Nephron progenitor cell (in vitro differentiated cells): ENCODE data around the gene KIF26B.

Experiments
- DNase-seq: peaks from one replicate; pipeline ENCODE4 v3.0.0; 2021
- H3K27ac Mint-ChIP-seq: 2 replicates; pipeline ENCODE4 v1.8.0; 2021; ENCODE audit warnings: mild to moderate bottlenecking, moderate library complexity, mixed read lengths
- H3K27me3 Mint-ChIP-seq: 2 replicates; pipeline ENCODE4 v1.8.0; 2021; ENCODE audit warnings: mild to moderate bottlenecking, low read depth, mixed read lengths; ENCODE audit not compliant: poor library complexity
- H3K36me3 Mint-ChIP-seq: 2 replicates; pipeline ENCODE4 v1.8.0; 2021; ENCODE audit warnings: low read depth, mixed read lengths
- H3K4me1 Mint-ChIP-seq: 2 replicates; pipeline ENCODE4 v1.8.0; 2021; ENCODE audit warnings: mixed read lengths
- H3K4me3 Mint-ChIP-seq: 2 replicates; pipeline ENCODE4 v1.8.0; 2021; ENCODE audit warnings: mild to moderate bottlenecking, moderate library complexity, mixed read lengths
- H3K9me3 Mint-ChIP-seq: 2 replicates; pipeline ENCODE4 v1.8.0; 2021; ENCODE audit warnings: mild to moderate bottlenecking, moderate library complexity, mixed read lengths
- CTCF ChIP-seq: fragments of 200-600 bp; sonication (generic); IDR thresholded peaks from 2 replicates; pipeline ENCODE4 v1.5.0; 2021; ENCODE audit warnings: antibody characterized with exemption

KIF26B gene

DNA sequence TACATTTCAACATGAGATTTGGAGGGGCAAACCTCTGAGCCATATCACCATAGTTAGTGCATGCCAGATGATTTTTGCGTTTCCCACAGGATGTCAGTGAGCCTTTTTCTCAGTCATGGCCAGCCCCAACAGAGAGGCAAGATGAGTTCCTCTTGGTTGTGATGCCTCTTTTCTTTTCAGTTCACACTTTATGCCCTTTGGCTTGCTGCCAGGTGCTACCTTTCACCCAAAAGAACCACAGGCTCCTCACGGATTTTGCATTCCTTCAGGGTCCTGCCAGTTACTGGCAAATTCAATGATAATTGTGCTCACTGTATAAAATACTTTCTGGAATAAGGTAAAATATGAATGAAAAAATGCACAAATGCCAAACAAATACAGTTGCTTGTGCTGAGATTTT is 411.3 kb downstream of the KIF26B start:
- peaks cover 27% of the 10 kb centered on the region for H3K36me3 Mint-ChIP-seq
- TF ChIP-seq CTCF: no peak

DNA sequence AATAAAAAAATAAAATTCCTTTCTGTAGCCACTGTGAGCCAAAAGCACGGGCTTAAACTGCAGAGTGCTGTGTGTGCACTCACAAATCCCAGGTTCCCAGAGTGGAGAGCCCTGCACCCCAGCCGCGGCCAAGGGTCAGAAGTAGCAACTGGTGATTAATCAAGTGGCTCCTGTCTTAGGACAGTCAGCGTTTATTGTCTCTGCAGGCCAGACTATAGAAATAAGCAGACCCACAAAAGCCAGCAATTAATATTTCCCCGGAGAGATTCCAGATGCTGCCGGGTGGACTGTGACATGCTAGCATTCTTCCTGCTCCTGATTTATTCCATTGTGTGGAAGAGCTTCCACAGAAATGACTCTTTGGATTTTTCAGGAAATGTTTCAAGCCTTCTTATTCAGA is 412.2 kb downstream of the KIF26B start:
- no peaks in the 10 kb centered on the region for H3K27me3 Mint-ChIP-seq
- peaks cover 28% of the 10 kb centered on the region for H3K36me3 Mint-ChIP-seq
- DNase-seq: peak; percentile 55
- H3K4me1 Mint-ChIP-seq: peaks cover 81% of the 10 kb centered on the region
- H3K27ac Mint-ChIP-seq: peak overlapping the region; percentile 85
- peaks cover 26% of the 10 kb centered on the region for H3K9me3 Mint-ChIP-seq
- H3K4me3 Mint-ChIP-seq: peak overlapping the region; percentile 50
- TF ChIP-seq CTCF: no peak

More for the DNA sequence above, 411.3 kb downstream of the KIF26B start:
- Mint-ChIP-seq H3K9me3 (peaks cover 26% of the 10 kb centered on the region), H3K4me1 (peaks cover 79% of the 10 kb centered on the region), H3K27me3 (no peaks in the 10 kb centered on the region), H3K4me3 (peak overlapping the region; percentile 45), H3K27ac (peak overlapping the region; percentile 45)
- no peak for DNase-seq

DNA sequence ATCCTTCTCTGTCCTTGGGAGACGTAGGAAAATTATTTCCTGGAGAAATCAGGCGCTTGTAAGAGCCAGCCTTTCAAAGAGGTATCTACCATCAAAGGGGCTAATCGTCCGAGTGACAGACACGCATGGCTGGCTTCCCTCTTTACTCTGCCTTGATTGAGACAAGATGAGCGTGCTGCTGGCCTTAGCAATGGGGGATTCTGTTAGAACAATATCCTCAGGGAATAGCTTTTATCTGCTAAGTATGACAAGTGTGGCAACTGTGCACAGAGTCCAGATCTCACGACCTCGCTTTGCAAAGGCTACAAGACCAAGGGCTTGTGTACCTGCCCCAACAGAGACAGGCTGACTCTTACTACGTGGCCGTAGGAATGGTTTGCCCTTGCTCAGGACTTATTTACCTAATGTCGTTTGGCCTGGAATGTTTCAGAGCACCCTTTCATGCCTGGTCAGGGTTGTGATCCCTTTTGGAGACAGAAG is 417.1 kb downstream of the KIF26B start:
- DNase-seq: peak; percentile 47
- H3K27ac Mint-ChIP-seq: peak overlapping the region; percentile 93

DNA sequence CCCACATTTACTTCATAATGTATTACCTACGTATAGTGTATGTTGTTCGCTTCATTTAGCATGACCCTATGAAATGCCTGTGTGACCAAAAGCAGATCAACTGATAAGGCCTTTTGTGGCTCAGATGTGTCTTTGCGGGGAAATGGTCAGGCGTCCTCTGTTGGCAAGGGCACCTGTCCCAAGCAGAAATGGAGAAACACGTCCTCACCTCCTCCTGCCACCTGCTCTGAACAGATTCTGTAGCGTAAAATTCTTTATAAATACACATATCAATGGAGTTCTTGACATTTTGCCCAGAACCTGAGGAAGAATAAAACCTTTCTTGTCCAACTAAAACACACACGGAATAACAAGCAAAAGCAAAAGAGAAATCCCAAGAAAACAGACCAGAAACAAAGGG is 417.9 kb downstream of the KIF26B start:
- H3K36me3 Mint-ChIP-seq: peaks cover 17% of the 10 kb centered on the region
- H3K27me3 Mint-ChIP-seq: peaks cover 4% of the 10 kb centered on the region
- H3K4me1 Mint-ChIP-seq: peaks cover 69% of the 10 kb centered on the region
- peak overlapping the region; percentile 85 for H3K27ac Mint-ChIP-seq
- no peak for TF ChIP-seq CTCF
- H3K9me3 Mint-ChIP-seq: peaks cover 20% of the 10 kb centered on the region
- DNase-seq: no peak
- H3K4me3 Mint-ChIP-seq: no peak overlapping the region

More for the DNA sequence above, 417.1 kb downstream of the KIF26B start:
- Mint-ChIP-seq H3K27me3 (no peaks in the 10 kb centered on the region), H3K4me1 (peaks cover 69% of the 10 kb centered on the region), H3K4me3 (peak overlapping the region; percentile 53), H3K9me3 (peaks cover 20% of the 10 kb centered on the region), H3K36me3 (peaks cover 17% of the 10 kb centered on the region)
- no peak for TF ChIP-seq CTCF

DNA sequence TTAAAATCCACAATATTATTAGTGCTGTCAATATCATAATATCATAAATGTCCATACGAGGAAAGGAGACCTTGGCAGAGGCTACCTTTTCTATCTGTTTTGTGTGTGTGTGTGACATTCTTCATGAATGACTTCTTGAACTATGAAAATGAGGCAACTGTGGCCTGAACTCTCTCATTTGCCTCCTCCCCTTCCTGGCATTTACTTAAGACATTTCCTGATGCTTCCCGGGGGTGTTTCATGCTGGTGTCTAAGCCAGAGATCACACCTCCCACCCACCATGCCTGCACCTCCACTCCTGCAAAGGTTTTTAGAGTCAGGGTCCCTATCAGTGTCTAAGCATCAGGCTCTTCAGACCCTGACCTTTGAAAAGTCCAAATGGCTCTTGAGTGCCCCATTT is 420.9 kb downstream of the KIF26B start:
- H3K27ac Mint-ChIP-seq: peak overlapping the region; percentile 58
- H3K36me3 Mint-ChIP-seq: peaks cover 5% of the 10 kb centered on the region
- no peaks in the 10 kb centered on the region for H3K9me3 Mint-ChIP-seq
- DNase-seq: no peak
- H3K27me3 Mint-ChIP-seq: peaks cover 4% of the 10 kb centered on the region
- H3K4me3 Mint-ChIP-seq: no peak overlapping the region
- TF ChIP-seq CTCF: no peak
- peaks cover 75% of the 10 kb centered on the region for H3K4me1 Mint-ChIP-seq

GRCh38 chr1:245576323-245576722 is 421.5 kb downstream of the KIF26B start:
- no peak for TF ChIP-seq CTCF
- Mint-ChIP-seq H3K9me3 (no peaks in the 10 kb centered on the region), H3K4me1 (peaks cover 75% of the 10 kb centered on the region), H3K27ac (peak overlapping the region; percentile 58), H3K36me3 (no peaks in the 10 kb centered on the region), H3K27me3 (peaks cover 7% of the 10 kb centered on the region), H3K4me3 (no peak overlapping the region)
- no peak for DNase-seq
